T-helper 2 cell treated with Interferon-gamma antibody and Interleukin-4, amounts not matched to agents 100 ng/mL and 5 ng/mL, for 36 hours (primary cell): Measurements from ENCODE around the gene DPYSL4. TPM values are rescaled to one million over a fixed set of nuclear protein-coding genes. Genes with fewer than 3 reads are reported as not detected.

Experiments used
- intact Hi-C: fragments of 100-400 bp; cut with micrococcal nuclease; formaldehyde crosslinking; loops from one replicate; pipeline ENCODE4 v1.15.1; 2023
- total RNA-seq: library from RNA; stranded (reverse); gene quantifications from 2 replicates; pipeline ENCODE4 v1.2.3, GENCODE V29; 2022

Gene DPYSL4
- total RNA-seq, 1 donor from 2014 or later = 11.1 TPM

DNA sequence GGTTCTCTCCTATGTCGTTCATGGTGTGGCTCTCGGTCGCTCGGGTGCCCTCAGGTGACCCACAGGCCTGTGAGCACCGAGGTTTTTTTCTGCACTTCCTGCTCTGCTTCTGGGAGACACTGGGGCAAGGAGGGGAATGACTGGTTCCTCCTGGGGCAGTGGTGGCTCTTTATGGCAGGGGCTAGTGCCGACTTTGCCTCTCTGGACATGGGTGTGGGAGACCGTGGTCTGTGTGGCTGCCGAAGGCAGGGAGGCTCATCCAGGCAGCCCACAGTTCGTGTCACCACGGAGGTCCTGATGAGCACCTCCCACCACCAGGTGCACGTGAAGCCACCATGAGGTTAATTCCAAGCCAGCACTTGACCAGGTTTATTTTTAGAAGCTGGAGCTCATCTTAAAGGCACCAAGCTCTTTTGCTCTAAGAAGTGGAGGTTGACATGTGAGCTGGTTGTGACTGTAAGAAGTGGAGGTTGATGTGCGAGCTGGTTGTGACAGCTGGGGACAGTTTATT is 24.7 kb upstream of the DPYSL4 start:
- intact Hi-C loops = loop anchor here (1.0 to 5.0 kb wide), 3 partner anchors 23 to 1145 kb away; partner anchors contain the start of genes TUBGCP2 and ZNF511

DNA sequence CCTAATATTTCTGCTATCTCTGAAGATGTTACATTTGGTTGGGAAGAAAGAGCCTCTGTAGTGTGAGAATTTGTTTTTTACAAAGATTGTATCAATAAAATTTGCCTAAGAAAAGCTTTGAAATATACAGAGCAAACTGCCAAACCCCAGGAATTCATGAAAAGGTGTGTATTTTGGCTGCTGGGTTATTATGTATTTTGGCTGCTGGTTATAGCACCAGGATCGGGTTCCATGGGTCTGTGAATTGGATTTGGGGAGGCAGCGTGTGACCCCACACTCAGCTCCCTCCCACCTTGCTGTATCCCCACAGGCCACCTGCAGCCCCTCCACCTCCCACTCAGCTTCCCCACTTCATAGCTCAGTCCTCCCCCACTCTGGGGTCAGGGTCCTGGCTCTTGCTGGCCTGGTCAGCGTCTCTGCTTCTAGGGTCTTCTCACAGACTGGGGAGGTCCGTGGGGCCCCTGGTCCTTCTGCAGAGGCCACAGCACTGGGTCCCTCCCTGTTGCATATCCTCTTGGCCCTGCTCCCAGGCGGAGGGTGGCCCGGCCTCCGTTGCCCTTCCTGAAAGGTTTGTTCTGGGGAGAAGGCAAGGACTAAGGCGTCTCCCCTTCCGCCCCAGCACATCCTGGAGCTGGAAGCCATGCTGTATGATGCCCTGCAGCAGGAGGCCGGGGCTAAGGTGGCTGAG is 24.0 kb upstream of the DPYSL4 start:
- intact Hi-C loops = loop anchor here (1.0 to 5.0 kb wide), 3 partner anchors 23 to 1145 kb away; partner anchors contain the start of genes TUBGCP2 and ZNF511

- intact Hi-C loops = loop anchor here (2.0 to 5.0 kb wide), 2 partner anchors 283 to 1144 kb away; partner anchors contain the start of genes TUBGCP2 and ZNF511
Observed at GRCh38 chr10:132163278-132163765, 23.4 kb upstream of the DPYSL4 start.

GRCh38 chr10:132163826-132164515 is 22.8 kb upstream of the DPYSL4 start:
- intact Hi-C loops = loop anchor here (2.0 to 5.0 kb wide), 2 partner anchors 283 to 1143 kb away; partner anchors contain the start of genes TUBGCP2 and ZNF511

DNA sequence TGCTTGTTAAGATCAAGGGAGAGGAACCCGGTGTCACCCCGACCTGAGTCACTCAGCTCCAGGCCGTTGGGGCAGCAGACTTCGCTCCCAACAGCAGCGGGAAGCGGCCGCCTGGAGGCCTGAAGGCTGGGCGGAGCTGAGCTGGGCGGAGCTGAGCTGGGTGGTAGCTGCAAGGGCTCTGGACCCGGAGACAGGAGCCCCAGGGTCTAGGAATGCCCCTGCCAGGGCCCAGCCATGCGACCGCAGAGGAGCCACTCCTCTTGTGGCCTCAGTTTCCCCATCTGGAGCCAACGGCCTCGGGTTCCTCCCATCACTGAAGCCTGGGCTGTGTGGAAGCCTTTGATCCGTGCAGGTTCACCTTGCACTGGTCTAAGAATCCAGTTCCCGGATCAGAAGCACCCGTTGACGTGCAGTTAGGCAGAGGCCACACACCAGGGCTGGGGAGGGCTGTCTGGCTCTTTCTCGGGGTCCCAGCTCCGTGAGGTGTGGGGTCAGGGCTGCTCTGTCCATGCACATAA is 21.9 kb upstream of the DPYSL4 start:
- intact Hi-C loops = loop anchor here (5.0 kb wide), 1 partner anchor 1142 kb away; the partner anchor contains the start of genes TUBGCP2 and ZNF511

GRCh38 chr10:132165416-132165980 is 21.2 kb upstream of the DPYSL4 start:
- intact Hi-C loops = no loop called here

DNA sequence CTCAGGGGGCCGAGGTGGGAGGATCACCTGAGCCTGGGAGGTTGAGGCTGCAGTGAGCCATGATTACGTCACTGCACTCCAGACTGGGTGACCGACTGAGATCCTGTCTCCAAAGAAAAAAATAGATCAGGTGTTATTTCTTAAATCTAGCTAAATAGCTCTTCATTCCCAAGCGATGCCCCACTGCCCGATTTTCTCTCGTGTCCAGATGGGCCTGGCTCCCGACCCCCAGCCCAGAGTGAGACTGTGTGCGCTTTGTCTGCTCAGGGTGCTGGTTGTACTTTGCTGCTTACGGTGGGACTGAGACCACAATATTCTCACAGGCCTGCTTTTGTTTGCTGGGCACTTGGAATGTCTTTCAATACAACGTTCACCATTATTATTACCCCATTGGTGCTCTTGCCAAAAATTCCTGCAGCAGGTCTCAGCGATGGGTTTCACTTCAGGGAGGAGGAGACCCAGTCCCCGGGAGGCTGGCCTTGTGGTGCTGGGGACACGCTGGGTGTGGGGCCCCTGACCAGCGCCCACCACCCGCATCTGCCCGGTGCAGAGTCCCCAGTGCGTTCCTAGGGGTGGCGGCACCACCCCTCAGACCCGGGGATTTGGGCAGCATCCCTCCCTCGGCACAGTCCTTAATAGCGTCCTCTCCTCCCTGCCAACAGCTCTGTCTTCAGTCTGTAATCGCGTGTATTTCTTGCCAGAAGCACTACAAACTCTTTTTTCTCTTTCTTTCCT is 20.4 kb upstream of the DPYSL4 start:
- intact Hi-C loops = no loop called here

GRCh38 chr10:132167041-132167674 is 19.6 kb upstream of the DPYSL4 start:
- intact Hi-C loops = no loop called here

DNA sequence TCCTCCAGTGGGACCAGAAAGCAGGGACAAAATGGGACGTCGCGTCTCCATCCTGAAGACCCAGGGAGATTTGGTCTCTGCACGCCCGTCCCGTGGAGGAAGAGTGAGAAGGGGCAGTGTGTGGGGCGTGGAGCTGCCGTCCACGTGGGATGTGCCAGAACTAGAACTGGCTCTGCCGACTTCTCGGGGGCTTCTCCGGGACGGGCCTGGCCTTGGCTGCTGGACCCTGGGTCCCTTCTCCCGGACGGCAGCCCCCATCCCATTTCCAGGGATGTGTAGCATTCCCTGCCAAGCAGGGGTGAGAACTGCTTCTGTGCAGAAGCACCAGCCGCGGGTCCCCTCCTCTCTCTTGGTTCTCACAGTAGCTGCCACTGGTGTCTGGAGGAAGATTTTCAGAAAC is 18.8 kb upstream of the DPYSL4 start:
- intact Hi-C loops = no loop called here

DNA sequence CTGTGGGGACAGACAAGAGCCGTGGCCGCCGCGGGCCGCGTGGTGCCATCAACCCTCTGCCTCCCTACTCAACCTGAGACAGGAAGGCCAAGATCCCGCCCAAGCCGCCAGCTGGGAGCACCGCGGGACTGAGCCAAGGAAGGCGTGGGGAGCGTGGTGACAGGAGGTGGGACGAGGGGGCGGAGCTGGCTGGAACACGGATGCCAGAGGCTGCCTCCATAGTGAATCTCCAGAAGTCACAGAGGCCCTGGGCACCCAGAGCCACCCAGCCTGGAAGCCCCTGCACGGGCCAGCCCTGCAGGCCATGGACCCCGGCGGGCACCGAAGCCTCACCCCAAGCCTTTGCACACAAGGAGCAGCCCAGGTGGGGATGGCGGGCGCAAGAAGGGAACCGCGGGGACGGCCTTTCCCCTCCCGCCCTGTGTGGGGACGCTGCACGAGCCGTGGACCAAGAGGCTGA is 18.1 kb upstream of the DPYSL4 start:
- intact Hi-C loops = no loop called here

DNA sequence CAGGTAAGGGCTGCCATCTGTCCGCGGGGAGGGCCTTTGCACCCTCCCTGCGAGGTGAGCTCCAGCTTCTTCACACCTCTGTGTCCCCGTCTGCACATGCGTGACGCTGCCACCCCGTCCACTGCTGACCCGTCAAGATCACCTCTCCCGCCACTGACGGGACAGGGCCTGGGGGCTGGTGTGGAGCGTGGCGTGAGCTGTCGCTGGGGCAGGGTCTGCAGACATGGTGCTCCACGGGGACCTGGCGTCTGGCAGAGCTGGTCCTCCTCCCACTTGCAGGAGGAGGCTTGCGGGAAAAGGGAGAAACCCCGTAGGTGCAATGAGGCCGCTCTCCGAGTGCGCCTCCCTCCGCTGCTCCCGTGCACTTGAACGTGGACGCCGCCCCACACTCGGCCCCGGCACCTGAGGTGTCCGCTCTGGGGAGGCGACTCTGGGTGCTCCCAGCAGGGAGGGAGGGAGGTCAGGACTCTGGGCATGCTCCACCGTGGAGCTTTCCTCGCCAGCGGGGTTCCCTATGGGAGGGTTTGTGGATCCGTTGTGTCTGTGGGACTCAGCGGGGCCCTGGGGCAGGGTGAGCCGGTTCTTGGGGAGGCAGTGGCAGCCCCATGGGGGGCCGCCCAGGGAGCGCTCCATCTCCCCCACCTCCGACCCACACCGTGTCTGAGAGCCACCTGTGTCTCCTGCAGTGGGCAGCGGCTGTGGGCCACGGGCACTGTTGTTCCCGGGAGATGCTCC is 17.6 kb upstream of the DPYSL4 start:
- intact Hi-C loops = no loop called here

GRCh38 chr10:132169766-132170560 is 16.8 kb upstream of the DPYSL4 start:
- intact Hi-C loops = no loop called here

DNA sequence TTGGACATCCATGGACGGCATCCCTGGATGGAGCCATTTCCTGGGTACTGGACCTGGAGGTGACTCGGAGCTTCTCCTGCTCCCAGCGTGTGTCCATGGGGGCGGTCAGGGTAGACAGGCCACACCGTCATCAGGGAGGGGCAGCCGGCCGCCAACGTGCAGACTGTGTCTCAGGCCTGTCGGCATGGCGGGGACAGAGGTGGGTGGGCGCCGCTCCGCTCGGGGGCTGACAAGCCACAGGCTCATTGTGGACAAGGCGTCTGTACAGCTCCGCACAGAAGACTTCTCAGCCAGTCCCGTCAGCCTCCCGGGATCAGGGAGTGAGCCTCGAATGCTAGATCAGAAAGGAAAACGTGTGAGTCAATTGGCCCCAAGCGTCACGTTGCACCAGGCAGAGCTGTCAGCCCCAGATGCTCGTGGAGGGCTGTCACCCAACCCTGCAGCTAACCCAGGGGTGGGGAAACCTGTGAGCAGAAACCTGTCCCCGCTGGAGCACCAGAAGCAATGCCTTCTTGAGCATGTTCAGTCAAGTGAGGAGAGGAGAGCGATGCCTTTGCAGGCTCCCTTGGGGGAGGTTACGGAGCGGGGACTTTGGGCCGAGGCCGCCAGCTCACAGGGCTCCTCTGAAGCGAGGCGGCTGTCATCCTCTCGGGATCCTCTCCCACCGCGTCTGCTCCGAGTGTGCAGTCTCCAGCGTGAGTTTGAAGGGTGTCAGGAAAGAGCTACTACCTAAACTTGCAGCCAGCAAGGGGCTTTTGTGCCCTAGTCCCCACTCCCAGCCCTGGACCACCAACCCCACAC is 16.0 kb upstream of the DPYSL4 start:
- intact Hi-C loops = no loop called here

GRCh38 chr10:132172091-132173066 is 14.4 kb upstream of the DPYSL4 start:
- intact Hi-C loops = no loop called here

GRCh38 chr10:132173185-132173584 is 13.6 kb upstream of the DPYSL4 start:
- intact Hi-C loops = no loop called here

DNA sequence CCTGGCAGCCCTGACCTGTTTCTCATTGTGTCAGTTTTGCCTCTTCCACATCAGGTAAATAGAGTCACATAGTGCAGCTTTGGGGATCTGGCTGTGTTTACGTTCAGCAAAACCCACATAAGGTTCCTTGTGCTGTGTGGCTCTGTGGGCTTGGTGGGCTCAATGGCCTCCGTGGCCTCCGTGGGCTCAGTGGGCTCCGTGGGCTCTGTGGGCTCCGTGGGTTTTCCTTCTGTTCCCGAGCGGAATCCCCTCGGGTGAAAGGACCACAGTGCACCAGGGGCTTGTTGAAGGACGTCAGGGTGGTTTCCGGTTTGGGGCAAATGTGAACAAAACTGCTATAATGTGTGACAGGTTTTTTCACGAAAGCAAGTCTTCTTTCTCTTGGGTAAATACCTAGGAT is 12.5 kb upstream of the DPYSL4 start:
- intact Hi-C loops = no loop called here

DNA sequence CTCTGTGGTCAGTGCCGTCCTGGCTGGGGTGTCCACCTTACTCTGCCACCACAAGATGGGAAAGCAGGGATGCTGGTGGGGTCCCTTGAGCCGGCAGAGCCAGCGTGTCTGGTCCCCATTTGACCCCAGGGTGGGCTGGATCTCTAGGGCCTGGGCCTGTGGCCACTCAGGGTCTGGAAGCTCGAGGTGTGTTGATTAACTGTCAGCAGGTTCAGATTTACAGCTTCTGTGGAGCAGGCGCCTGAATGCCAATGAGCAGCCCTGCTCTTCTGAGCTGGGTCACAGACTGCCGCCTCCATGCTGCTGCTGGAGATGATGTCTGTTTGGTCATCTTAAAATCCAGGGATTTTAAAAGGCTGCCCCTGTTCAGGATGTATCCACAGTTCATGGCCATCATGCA is 11.3 kb upstream of the DPYSL4 start:
- intact Hi-C loops = no loop called here
